ENCODE results near the gene CDH7.

Gene CDH7

DNA sequence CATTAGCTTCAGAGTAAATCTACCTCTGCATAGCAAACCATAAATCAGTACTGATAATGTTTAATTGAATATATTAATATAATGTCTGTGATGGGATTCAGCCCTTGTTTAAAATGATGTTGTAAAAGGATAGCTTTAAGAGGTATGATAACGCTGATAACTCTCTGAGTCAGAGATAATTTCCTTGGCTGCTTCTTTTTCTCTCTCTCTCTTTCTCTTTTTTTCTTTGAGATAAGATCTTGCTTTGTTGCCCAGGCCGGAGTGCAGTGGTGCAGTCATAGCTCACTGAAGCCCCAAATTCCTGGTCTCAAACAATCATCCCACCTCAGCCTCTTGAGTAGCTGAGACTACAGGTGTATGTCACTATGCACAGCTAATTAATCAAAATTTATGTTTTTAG is 35.7 kb downstream of the CDH7 start:
- Histone ChIP-seq H3K4me3 (ENCODE audit: low read length, poor library complexity, severe bottlenecking) (no peak overlapping the region), H3K4me1 (ENCODE audit: insufficient read depth, low read length, poor library complexity, severe bottlenecking) (no peaks in the 10 kb centered on the region), H3K79me2 (ENCODE audit: insufficient read depth, low read length) (no peaks in the 10 kb centered on the region), H3K36me3 (ENCODE audit: insufficient read depth, low read length) (no peaks in the 10 kb centered on the region), H3K9ac (ENCODE audit: low read depth, low read length, poor library complexity, severe bottlenecking) (no peak overlapping the region), H3F3A (ENCODE audit: low read depth) (no peaks in the 10 kb centered on the region), H3K4me2 (ENCODE audit: low read depth, low read length, poor library complexity, severe bottlenecking) (no peak overlapping the region), H3K9me2 (replicated peaks; ENCODE audit: low read depth, low read length) (no peaks in the 10 kb centered on the region), H4K20me1 (ENCODE audit: insufficient read depth, low read length, poor library complexity, severe bottlenecking) (no peaks in the 10 kb centered on the region), H3K9me3 (ENCODE audit: insufficient read depth, low read depth, low read length) (no peaks in the 10 kb centered on the region), H2AFZ (ENCODE audit: low read length) (no peak overlapping the region), H3K27me3 (ENCODE audit: insufficient read depth, low read length, poor library complexity, severe bottlenecking) (no peaks in the 10 kb centered on the region)
- no peak for TF ChIP-seq EZH2phosphoT487 (IDR thresholded peaks at IDR 0.05; ENCODE audit: borderline replicate concordance)
- TF ChIP-seq, protein P1, sequence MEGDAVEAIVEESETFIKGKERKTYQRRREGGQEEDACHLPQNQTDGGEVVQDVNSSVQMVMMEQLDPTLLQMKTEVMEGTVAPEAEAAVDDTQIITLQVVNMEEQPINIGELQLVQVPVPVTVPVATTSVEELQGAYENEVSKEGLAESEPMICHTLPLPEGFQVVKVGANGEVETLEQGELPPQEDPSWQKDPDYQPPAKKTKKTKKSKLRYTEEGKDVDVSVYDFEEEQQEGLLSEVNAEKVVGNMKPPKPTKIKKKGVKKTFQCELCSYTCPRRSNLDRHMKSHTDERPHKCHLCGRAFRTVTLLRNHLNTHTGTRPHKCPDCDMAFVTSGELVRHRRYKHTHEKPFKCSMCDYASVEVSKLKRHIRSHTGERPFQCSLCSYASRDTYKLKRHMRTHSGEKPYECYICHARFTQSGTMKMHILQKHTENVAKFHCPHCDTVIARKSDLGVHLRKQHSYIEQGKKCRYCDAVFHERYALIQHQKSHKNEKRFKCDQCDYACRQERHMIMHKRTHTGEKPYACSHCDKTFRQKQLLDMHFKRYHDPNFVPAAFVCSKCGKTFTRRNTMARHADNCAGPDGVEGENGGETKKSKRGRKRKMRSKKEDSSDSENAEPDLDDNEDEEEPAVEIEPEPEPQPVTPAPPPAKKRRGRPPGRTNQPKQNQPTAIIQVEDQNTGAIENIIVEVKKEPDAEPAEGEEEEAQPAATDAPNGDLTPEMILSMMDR (conservative IDR thresholded peaks at IDR 0.05; ENCODE audit: low read length), result no peak

DNA sequence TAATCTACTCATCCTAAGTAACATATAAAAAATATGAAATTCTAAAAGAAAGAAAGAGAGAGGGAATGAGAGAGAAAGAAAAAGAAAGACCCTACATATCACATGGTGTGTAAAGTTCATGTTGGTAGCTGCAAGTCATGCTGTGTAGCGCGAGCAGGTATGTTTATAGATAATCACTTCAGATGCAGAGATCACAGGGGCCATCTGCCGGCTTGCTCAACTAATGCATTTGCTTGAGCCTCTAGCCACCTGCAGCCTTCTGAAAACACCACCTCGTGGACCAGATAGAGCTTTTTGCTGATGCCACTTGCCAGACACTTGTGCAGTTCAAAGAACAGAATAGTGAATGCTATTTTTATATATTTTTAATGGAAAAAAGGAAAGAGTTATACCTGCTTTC is 37.6 kb downstream of the CDH7 start:
- Histone ChIP-seq H3K4me2 (ENCODE audit: low read depth, low read length, poor library complexity, severe bottlenecking) (no peak overlapping the region), H3K79me2 (ENCODE audit: insufficient read depth, low read length) (no peaks in the 10 kb centered on the region), H3K9me3 (ENCODE audit: insufficient read depth, low read depth, low read length) (no peaks in the 10 kb centered on the region), H3F3A (ENCODE audit: low read depth) (no peaks in the 10 kb centered on the region), H2AFZ (ENCODE audit: low read length) (no peak overlapping the region), H3K36me3 (ENCODE audit: insufficient read depth, low read length) (no peaks in the 10 kb centered on the region), H3K4me1 (ENCODE audit: insufficient read depth, low read length, poor library complexity, severe bottlenecking) (no peaks in the 10 kb centered on the region), H3K4me3 (ENCODE audit: low read length, poor library complexity, severe bottlenecking) (no peak overlapping the region), H4K20me1 (ENCODE audit: insufficient read depth, low read length, poor library complexity, severe bottlenecking) (no peaks in the 10 kb centered on the region), H3K27me3 (ENCODE audit: insufficient read depth, low read length, poor library complexity, severe bottlenecking) (no peaks in the 10 kb centered on the region), H3K9ac (ENCODE audit: low read depth, low read length, poor library complexity, severe bottlenecking) (no peak overlapping the region), H3K9me2 (replicated peaks; ENCODE audit: low read depth, low read length) (no peaks in the 10 kb centered on the region)
- TF ChIP-seq, protein P1 (conservative IDR thresholded peaks at IDR 0.05; ENCODE audit: low read length), result no peak
- no peak for TF ChIP-seq EZH2phosphoT487 (IDR thresholded peaks at IDR 0.05; ENCODE audit: borderline replicate concordance)

DNA sequence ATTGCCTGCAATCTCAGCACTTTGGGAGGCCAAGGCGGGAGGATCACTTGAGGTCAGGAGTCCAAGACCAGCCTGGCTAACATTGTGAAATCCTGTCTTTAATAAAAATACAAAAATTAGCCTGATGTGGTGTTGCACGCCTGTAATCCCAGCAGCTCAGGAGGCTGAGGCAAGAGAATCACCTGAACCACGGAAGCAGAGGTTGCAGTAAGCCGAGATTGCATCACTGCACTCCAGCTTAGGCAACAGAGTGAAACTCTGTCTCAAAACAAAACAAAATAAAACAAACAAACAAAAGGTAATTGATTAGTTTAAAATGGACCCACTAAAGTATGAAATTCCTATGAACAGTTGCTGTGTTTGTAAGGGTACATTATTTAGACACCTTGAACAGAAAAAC is 39.8 kb downstream of the CDH7 start:
- H3K9ac ChIP-seq (ENCODE audit: low read depth, low read length, poor library complexity, severe bottlenecking), result no peak overlapping the region
- H3K36me3 ChIP-seq (ENCODE audit: insufficient read depth, low read length), result no peaks in the 10 kb centered on the region
- no peaks in the 10 kb centered on the region for H3K9me3 ChIP-seq (ENCODE audit: insufficient read depth, low read depth, low read length)
- H3F3A ChIP-seq (ENCODE audit: low read depth), result no peaks in the 10 kb centered on the region
- no peaks in the 10 kb centered on the region for H3K27me3 ChIP-seq (ENCODE audit: insufficient read depth, low read length, poor library complexity, severe bottlenecking)
- no peaks in the 10 kb centered on the region for H4K20me1 ChIP-seq (ENCODE audit: insufficient read depth, low read length, poor library complexity, severe bottlenecking)
- H3K79me2 ChIP-seq (ENCODE audit: insufficient read depth, low read length), result no peaks in the 10 kb centered on the region
- H3K4me2 ChIP-seq (ENCODE audit: low read depth, low read length, poor library complexity, severe bottlenecking), result no peak overlapping the region
- H3K9me2 ChIP-seq (replicated peaks; ENCODE audit: low read depth, low read length), result no peaks in the 10 kb centered on the region
- no peak overlapping the region for H2AFZ ChIP-seq (ENCODE audit: low read length)
- H3K4me1 ChIP-seq (ENCODE audit: insufficient read depth, low read length, poor library complexity, severe bottlenecking), result no peaks in the 10 kb centered on the region
- no peak overlapping the region for H3K4me3 ChIP-seq (ENCODE audit: low read length, poor library complexity, severe bottlenecking)
- TF ChIP-seq EZH2phosphoT487 (IDR thresholded peaks at IDR 0.05; ENCODE audit: borderline replicate concordance), result no peak
- TF ChIP-seq, protein P1 (conservative IDR thresholded peaks at IDR 0.05; ENCODE audit: low read length), result no peak

Measured in Loucy (cell line).